Bronchial epithelial cell (primary cell): Measurements from ENCODE around the gene DEPDC5. TPM values are rescaled to one million over a fixed set of nuclear protein-coding genes. Genes with fewer than 3 reads are reported as not detected.

Experiments
- DNase-seq: peaks from one replicate; pipeline ENCODE4 v3.0.0-alpha.2; 2010; ENCODE audit warnings: low read depth
- FAIRE-seq: peaks from 2 replicates; lab custom pipeline; 2011; peaks lifted over from hg19 to GRCh38; lab: Jason Lieb, UNC
- H3K27me3 ChIP-seq: 2 replicates; pipeline ENCODE4 v1.5.1; 2011; ENCODE audit warnings: low read length; ENCODE audit not compliant: control insufficient read depth, insufficient read depth
- H3K36me3 ChIP-seq: 2 replicates; pipeline ENCODE4 v1.5.1; 2011; ENCODE audit warnings: low read length; ENCODE audit not compliant: control insufficient read depth, insufficient read depth
- H3K4me3 ChIP-seq: 2 replicates; pipeline ENCODE4 v1.5.1; 2011; ENCODE audit warnings: mild to moderate bottlenecking, low read depth, low read length, control low read depth
- CTCF ChIP-seq: IDR thresholded peaks from 2 replicates; pipeline ENCODE4 v1.5.1; 2011; ENCODE audit warnings: mild to moderate bottlenecking, moderate library complexity, low read length, control low read depth, inconsistent platforms; ENCODE audit not compliant: insufficient read depth, severe bottlenecking
- total RNA-seq: library from RNA; depleted of rRNA; stranded (reverse); fragments of >200 nt; gene quantifications from 2 replicates; pipeline ENCODE4 v1.2.1, GENCODE V29; 2014

The DEPDC5 gene
- total RNA-seq, 1 donor from 2014 or later: 6.8 TPM

DNA sequence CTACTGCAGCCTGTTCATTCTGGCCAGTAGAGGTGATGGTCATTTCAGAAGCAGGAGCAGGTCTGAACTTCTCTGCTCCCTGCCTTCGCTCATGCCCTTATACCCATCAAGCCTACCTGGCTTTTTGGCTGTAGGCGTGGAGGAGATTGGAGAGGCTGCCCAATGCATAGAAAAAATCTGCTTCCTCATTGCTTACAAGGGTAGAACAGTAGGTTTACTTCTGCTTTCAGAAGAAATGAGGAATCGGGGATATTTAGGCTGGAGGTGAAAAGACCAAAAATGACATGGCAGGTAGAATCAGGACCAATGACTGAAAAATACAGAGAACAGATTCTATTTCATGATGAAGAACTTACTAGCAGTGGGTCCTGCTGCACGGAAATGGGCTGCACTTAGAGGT lies 117.7 kb downstream of the DEPDC5 start:
- H3K27me3 ChIP-seq: no peaks in the 10 kb centered on the region
- TF ChIP-seq CTCF: no peak
- FAIRE-seq (no peak), DNase-seq (no peak)
- H3K36me3 ChIP-seq: peaks cover 2% of the 10 kb centered on the region
- no peak overlapping the region for H3K4me3 ChIP-seq

DNA sequence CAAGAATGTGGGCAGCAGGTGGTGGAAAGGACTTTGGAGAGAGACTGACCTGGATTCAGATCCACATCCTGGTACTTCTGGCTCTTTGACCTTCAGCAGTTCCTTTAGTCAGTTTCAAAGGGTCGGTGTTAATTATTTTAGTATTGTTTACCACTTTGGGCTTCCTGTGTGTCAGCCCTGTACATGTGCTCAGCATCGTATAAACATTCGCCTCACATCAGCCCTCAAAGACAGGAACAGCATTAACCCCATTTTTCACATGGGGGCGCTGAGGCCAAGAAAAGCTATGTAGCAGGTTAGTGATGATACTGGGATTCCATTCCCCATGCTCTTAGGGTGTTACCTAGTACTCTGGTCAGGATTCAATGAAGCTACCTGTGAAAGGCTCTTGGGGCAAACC lies 118.4 kb downstream of the DEPDC5 start:
- TF ChIP-seq CTCF: no peak
- Histone ChIP-seq H3K36me3 (peaks cover 2% of the 10 kb centered on the region), H3K27me3 (no peaks in the 10 kb centered on the region), H3K4me3 (no peak overlapping the region)
- DNase-seq: no peak
- FAIRE-seq: no peak

GRCh38 chr22:31874821-31875220 lies 121.0 kb downstream of the DEPDC5 start:
- no peak overlapping the region for H3K4me3 ChIP-seq
- H3K27me3 ChIP-seq: no peaks in the 10 kb centered on the region
- no peak for FAIRE-seq
- no peak for DNase-seq
- no peak for TF ChIP-seq CTCF
- peaks cover 5% of the 10 kb centered on the region for H3K36me3 ChIP-seq

DNA sequence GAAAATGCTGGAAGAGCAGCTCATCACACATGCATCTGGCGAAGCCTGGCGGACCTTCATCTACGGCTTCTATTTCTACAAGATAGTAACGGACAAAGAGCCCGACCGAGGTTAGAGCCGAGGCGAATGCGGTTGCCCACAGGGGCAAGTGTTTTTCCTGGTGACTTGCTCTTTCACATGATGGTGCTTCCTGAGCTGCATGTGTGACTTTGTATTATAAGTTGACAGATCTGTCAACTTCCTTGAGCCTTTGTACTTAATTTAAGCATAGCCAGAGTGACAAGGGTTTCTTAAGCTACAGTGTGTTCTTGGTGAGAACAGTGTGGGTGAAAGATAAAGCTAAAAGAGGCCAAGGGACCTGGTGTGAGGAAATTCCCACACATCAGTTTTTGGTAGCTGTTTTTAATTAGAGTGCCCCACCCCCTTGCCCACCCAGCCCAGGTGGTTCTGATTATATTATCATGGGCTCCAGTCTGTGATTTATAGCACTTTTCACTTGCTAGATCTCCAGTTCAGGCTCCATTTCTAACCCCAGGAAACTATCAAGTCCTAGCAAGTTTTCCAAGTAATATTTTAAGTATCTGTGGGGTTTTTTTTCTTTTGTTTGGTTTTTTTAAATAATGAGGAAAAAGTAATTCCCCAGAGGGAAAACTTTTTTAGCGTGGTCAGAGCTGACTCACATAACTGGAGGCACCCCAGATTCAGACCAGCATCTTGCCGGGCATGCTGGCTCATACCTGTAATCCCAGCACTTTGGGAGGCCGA lies 122.5 kb downstream of the DEPDC5 start:
- Histone ChIP-seq H3K36me3 (peaks cover 2% of the 10 kb centered on the region), H3K27me3 (no peaks in the 10 kb centered on the region), H3K4me3 (no peak overlapping the region)
- no peak for TF ChIP-seq CTCF
- DNase-seq (peak; percentile 56), FAIRE-seq (no peak)

DNA sequence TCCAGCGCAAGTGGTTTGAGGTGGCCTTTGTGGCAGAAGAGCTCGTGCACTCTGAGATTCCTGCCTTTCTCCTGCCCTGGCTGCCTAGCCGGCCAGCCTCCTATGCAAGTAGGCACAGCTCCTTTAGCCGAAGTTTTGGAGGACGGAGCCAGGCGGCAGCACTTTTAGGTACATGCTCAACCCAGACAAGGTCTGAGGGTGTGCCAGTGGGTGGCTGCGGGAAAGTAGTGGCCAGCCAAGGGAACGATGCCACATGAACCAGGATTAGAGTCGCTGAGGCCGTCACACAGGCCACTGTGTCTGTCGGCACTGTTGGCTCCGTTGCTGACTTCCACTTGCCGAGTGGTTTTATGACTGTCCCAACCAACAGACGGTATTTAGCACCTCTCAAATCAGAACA lies 125.8 kb downstream of the DEPDC5 start:
- H3K36me3 ChIP-seq: peaks cover 2% of the 10 kb centered on the region
- no peak overlapping the region for H3K4me3 ChIP-seq
- FAIRE-seq: no peak
- H3K27me3 ChIP-seq: no peaks in the 10 kb centered on the region
- TF ChIP-seq CTCF: no peak
- DNase-seq: no peak

GRCh38 chr22:31881200-31881599 lies 127.4 kb downstream of the DEPDC5 start:
- no peak for TF ChIP-seq CTCF
- FAIRE-seq (no peak), DNase-seq (no peak)
- no peaks in the 10 kb centered on the region for H3K27me3 ChIP-seq
- no peak overlapping the region for H3K4me3 ChIP-seq
- peaks cover 2% of the 10 kb centered on the region for H3K36me3 ChIP-seq
